ENCODE measurements around the gene ALDH1A1. TPM values are rescaled to one million over a fixed set of nuclear protein-coding genes. Genes with fewer than 3 reads are reported as not detected.

Gene ALDH1A1
- total RNA-seq, 1 donor from 2014 or later = 1.5 TPM

DNA sequence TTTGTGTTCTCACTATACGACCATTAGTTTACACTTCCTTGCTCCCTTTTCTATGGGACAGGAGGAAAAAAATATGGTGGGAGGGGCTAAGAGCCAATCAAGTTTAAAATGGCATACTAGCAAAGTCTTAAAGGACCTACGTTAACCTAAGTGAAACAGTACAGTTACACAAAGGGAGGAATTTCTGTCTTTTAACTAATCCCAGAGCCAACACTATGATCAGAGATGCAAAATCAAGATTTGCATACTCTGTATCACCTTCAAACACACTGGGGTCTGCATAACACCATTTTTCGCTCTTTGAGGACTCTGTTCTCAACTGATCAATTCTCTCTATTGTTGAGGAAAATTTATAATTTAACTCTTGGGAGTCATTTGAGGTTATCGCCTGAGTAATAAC, 49.8 kb downstream of the ALDH1A1 start:
- H3K9me3 ChIP-seq (ENCODE audit: insufficient read depth, low read depth, low read length) = no peaks in the 10 kb centered on the region
- no peaks in the 10 kb centered on the region for H3K4me1 ChIP-seq (ENCODE audit: insufficient read depth, low read length)
- H3K27me3 ChIP-seq (ENCODE audit: insufficient read depth, low read length) = no peaks in the 10 kb centered on the region
- H3K27ac ChIP-seq (ENCODE audit: low read depth, low read length) = no peak overlapping the region
- no peak overlapping the region for H3K9ac ChIP-seq (ENCODE audit: low read length)
- H3K4me1 Mint-ChIP-seq (ENCODE audit: low read depth, unreplicated experiment) = no peaks in the 10 kb centered on the region
- no peaks in the 10 kb centered on the region for H3K27me3 Mint-ChIP-seq (ENCODE audit: low read depth, unreplicated experiment)
- no peaks in the 10 kb centered on the region for H3K9me3 Mint-ChIP-seq (ENCODE audit: unreplicated experiment)
- H2AFZ ChIP-seq (ENCODE audit: low read depth, low read length) = no peak overlapping the region
- H3K36me3 Mint-ChIP-seq (ENCODE audit: low read depth, unreplicated experiment) = no peaks in the 10 kb centered on the region
- no peak for DNase-seq (ENCODE audit: low read depth)
- TF ChIP-seq, protein P1, sequence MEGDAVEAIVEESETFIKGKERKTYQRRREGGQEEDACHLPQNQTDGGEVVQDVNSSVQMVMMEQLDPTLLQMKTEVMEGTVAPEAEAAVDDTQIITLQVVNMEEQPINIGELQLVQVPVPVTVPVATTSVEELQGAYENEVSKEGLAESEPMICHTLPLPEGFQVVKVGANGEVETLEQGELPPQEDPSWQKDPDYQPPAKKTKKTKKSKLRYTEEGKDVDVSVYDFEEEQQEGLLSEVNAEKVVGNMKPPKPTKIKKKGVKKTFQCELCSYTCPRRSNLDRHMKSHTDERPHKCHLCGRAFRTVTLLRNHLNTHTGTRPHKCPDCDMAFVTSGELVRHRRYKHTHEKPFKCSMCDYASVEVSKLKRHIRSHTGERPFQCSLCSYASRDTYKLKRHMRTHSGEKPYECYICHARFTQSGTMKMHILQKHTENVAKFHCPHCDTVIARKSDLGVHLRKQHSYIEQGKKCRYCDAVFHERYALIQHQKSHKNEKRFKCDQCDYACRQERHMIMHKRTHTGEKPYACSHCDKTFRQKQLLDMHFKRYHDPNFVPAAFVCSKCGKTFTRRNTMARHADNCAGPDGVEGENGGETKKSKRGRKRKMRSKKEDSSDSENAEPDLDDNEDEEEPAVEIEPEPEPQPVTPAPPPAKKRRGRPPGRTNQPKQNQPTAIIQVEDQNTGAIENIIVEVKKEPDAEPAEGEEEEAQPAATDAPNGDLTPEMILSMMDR (IDR thresholded peaks at IDR 0.05; ENCODE audit: insufficient read depth, low read depth, low read length) = no peak
- no peak for TF ChIP-seq EZH2 (IDR thresholded peaks at IDR 0.05; ENCODE audit: insufficient read depth, low read length)
- no peaks in the 10 kb centered on the region for H4K20me1 ChIP-seq (ENCODE audit: insufficient read depth, low read length)
- no peak overlapping the region for H3K4me3 Mint-ChIP-seq (ENCODE audit: unreplicated experiment)
- H3K27ac Mint-ChIP-seq (ENCODE audit: unreplicated experiment) = no peak overlapping the region
- H3K4me2 ChIP-seq (ENCODE audit: low read length) = no peak overlapping the region
- FAIRE-seq = no peak
- no peak overlapping the region for H3K4me3 ChIP-seq (ENCODE audit: insufficient read depth, low read depth, low read length)
- H3K36me3 ChIP-seq (ENCODE audit: insufficient read depth, low read length) = no peaks in the 10 kb centered on the region
- no peaks in the 10 kb centered on the region for H3K79me2 ChIP-seq (ENCODE audit: insufficient read depth, low read length)

DNA sequence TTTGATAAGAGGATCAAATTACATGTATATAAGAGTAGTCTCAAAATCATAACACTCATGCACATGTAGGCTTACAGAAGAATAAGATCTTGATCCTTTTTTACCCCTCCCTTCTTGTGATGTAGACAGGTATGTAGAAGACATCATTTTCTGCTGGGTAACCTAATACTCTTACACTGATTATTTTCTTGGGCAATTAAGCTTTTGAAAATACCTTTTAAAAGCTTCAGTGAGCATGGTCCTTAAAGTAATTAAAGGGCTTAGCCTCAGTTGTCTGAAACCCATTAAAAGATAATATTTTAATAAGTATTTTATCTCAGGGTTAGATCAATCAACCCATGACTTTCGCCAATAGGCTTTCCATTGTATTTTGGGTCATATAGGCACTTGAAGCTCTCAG, 50.6 kb downstream of the ALDH1A1 start:
- Histone ChIP-seq H3K9ac (ENCODE audit: low read length) (no peak overlapping the region), H3K27me3 (ENCODE audit: insufficient read depth, low read length) (no peaks in the 10 kb centered on the region), H3K27ac (ENCODE audit: low read depth, low read length) (no peak overlapping the region), H3K4me1 (ENCODE audit: insufficient read depth, low read length) (no peaks in the 10 kb centered on the region), H2AFZ (ENCODE audit: low read depth, low read length) (no peak overlapping the region), H4K20me1 (ENCODE audit: insufficient read depth, low read length) (no peaks in the 10 kb centered on the region), H3K36me3 (ENCODE audit: insufficient read depth, low read length) (no peaks in the 10 kb centered on the region), H3K4me3 (ENCODE audit: insufficient read depth, low read depth, low read length) (no peak overlapping the region), H3K79me2 (ENCODE audit: insufficient read depth, low read length) (no peaks in the 10 kb centered on the region), H3K9me3 (ENCODE audit: insufficient read depth, low read depth, low read length) (no peaks in the 10 kb centered on the region), H3K4me2 (ENCODE audit: low read length) (no peak overlapping the region)
- H3K9me3 Mint-ChIP-seq (ENCODE audit: unreplicated experiment) = no peaks in the 10 kb centered on the region
- no peaks in the 10 kb centered on the region for H3K4me1 Mint-ChIP-seq (ENCODE audit: low read depth, unreplicated experiment)
- FAIRE-seq = no peak
- H3K36me3 Mint-ChIP-seq (ENCODE audit: low read depth, unreplicated experiment) = no peaks in the 10 kb centered on the region
- H3K4me3 Mint-ChIP-seq (ENCODE audit: unreplicated experiment) = no peak overlapping the region
- DNase-seq (ENCODE audit: low read depth) = no peak
- H3K27ac Mint-ChIP-seq (ENCODE audit: unreplicated experiment) = no peak overlapping the region
- TF ChIP-seq EZH2 (IDR thresholded peaks at IDR 0.05; ENCODE audit: insufficient read depth, low read length) = no peak
- TF ChIP-seq, protein P1 (IDR thresholded peaks at IDR 0.05; ENCODE audit: insufficient read depth, low read depth, low read length) = no peak
- H3K27me3 Mint-ChIP-seq (ENCODE audit: low read depth, unreplicated experiment) = no peaks in the 10 kb centered on the region

DNA sequence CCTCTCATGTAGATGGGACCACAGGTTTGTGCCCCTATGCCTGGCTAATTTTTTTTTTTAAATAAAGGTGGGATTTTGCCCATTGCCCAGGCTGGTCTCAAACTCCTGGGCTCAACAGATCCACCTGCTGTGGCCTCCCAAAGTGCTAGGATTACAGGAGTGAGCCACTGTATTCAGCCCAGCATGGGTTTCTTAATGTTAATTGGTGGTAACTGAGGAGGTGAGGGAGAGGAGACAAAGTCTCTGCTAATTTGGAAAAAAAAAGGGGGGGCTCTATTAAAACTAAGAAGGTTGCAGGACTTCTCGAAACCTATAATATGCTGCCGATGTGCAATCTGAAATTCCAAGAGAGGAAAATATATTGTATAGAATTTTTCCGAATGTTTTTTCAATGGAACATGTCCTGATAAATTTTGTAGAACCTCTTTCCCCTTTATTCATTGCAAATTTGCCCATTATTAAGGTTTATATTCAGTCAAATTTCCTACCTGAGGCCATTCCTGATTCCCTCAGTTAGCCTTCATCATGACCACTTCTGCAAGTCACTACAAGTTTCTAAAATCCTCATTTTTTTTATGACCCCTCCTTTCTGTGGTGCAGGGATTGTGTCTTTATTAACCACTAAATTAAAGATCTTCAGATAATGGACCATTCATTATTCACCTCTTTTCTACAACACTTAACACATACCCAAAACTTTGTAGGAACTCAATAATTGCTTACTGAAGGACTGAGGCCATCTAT, 52.9 kb downstream of the ALDH1A1 start:
- FAIRE-seq = no peak

More for the DNA sequence above, 52.9 kb downstream of the ALDH1A1 start:
- no peaks in the 10 kb centered on the region for H3K9me3 ChIP-seq (ENCODE audit: insufficient read depth, low read depth, low read length)
- no peak overlapping the region for H3K27ac Mint-ChIP-seq (ENCODE audit: unreplicated experiment)
- no peaks in the 10 kb centered on the region for H3K36me3 Mint-ChIP-seq (ENCODE audit: low read depth, unreplicated experiment)
- no peaks in the 10 kb centered on the region for H3K9me3 Mint-ChIP-seq (ENCODE audit: unreplicated experiment)
- TF ChIP-seq EZH2 (IDR thresholded peaks at IDR 0.05; ENCODE audit: insufficient read depth, low read length) = no peak
- TF ChIP-seq, protein P1 (IDR thresholded peaks at IDR 0.05; ENCODE audit: insufficient read depth, low read depth, low read length) = no peak
- no peaks in the 10 kb centered on the region for H4K20me1 ChIP-seq (ENCODE audit: insufficient read depth, low read length)
- H3K79me2 ChIP-seq (ENCODE audit: insufficient read depth, low read length) = no peaks in the 10 kb centered on the region
- no peak overlapping the region for H2AFZ ChIP-seq (ENCODE audit: low read depth, low read length)
- no peak overlapping the region for H3K4me2 ChIP-seq (ENCODE audit: low read length)
- no peaks in the 10 kb centered on the region for H3K27me3 ChIP-seq (ENCODE audit: insufficient read depth, low read length)
- H3K4me1 Mint-ChIP-seq (ENCODE audit: low read depth, unreplicated experiment) = no peaks in the 10 kb centered on the region
- no peak overlapping the region for H3K4me3 Mint-ChIP-seq (ENCODE audit: unreplicated experiment)
- no peaks in the 10 kb centered on the region for H3K36me3 ChIP-seq (ENCODE audit: insufficient read depth, low read length)
- no peaks in the 10 kb centered on the region for H3K27me3 Mint-ChIP-seq (ENCODE audit: low read depth, unreplicated experiment)
- no peak overlapping the region for H3K9ac ChIP-seq (ENCODE audit: low read length)
- H3K4me1 ChIP-seq (ENCODE audit: insufficient read depth, low read length) = no peaks in the 10 kb centered on the region
- no peak for DNase-seq (ENCODE audit: low read depth)
- H3K27ac ChIP-seq (ENCODE audit: low read depth, low read length) = no peak overlapping the region
- H3K4me3 ChIP-seq (ENCODE audit: insufficient read depth, low read depth, low read length) = no peak overlapping the region

All from astrocyte (in vitro differentiated cells and primary cell).